HG03025 (cell line): ENCODE results near the gene RFPL1.
A peak's percentile ranks its signal among the peaks of the same experiment; 100 is the strongest.
"Not testable (repeated sequence)": the region's sequence is repeated elsewhere in the genome, so short reads cannot be mapped to it uniquely, and the experiment has no call there.

Source experiments
- ATAC-seq: cut with Tn5 transposase; IDR thresholded peaks from one replicate; pipeline ENCODE4 v1.9.1; 2021; ENCODE audit warnings: mild to moderate bottlenecking, moderate library complexity; ENCODE audit not compliant: unreplicated experiment, low FRiP score

The RFPL1 gene

GRCh38 chr22:29438283-29438682 lies at the start of gene RFPL1:
RFPL1 (plus strand) TSS chr22:29438583.
- ATAC-seq, result not testable (repeated sequence)

GRCh38 chr22:29388759-29389090 lies 49.7 kb upstream of the RFPL1 start:
- peak; percentile 4 for ATAC-seq

- ATAC-seq, result no peak
Observed at GRCh38 chr22:29390270-29390669, 48.1 kb upstream of the RFPL1 start.

GRCh38 chr22:29391546-29391945 lies 46.8 kb upstream of the RFPL1 start:
- no peak for ATAC-seq

- ATAC-seq, result no peak
Observed at GRCh38 chr22:29393019-29393608, 45.3 kb upstream of the RFPL1 start.

- no peak for ATAC-seq
Observed at GRCh38 chr22:29394931-29395581, 43.3 kb upstream of the RFPL1 start.

GRCh38 chr22:29396126-29396525 lies 42.3 kb upstream of the RFPL1 start:
- ATAC-seq, result no peak

GRCh38 chr22:29397791-29398190 lies 40.6 kb upstream of the RFPL1 start:
- ATAC-seq, result no peak

- ATAC-seq, result no peak
Observed at GRCh38 chr22:29400576-29400975, 37.8 kb upstream of the RFPL1 start.

GRCh38 chr22:29401538-29401937 lies 36.8 kb upstream of the RFPL1 start:
- ATAC-seq, result not testable (repeated sequence)

GRCh38 chr22:29408940-29409339 lies 29.4 kb upstream of the RFPL1 start:
- no peak for ATAC-seq

GRCh38 chr22:29411569-29412211 lies 26.7 kb upstream of the RFPL1 start:
- not testable (repeated sequence) for ATAC-seq

- not testable (repeated sequence) for ATAC-seq
Observed at GRCh38 chr22:29412772-29413171, 25.6 kb upstream of the RFPL1 start.

- ATAC-seq, result not testable (repeated sequence)
Observed at GRCh38 chr22:29414951-29415591, 23.3 kb upstream of the RFPL1 start.

GRCh38 chr22:29418704-29419103 lies 19.7 kb upstream of the RFPL1 start:
- ATAC-seq, result not testable (repeated sequence)

GRCh38 chr22:29426476-29426875 lies 11.9 kb upstream of the RFPL1 start:
- no peak for ATAC-seq

- ATAC-seq, result no peak
Observed at GRCh38 chr22:29427176-29427760, 11.1 kb upstream of the RFPL1 start.

- ATAC-seq, result no peak
Observed at GRCh38 chr22:29431986-29432385, 6.4 kb upstream of the RFPL1 start.

- no peak for ATAC-seq
Observed at GRCh38 chr22:29433856-29434255, 4.5 kb upstream of the RFPL1 start.

- ATAC-seq, result no peak
Observed at GRCh38 chr22:29434288-29434687, 4.1 kb upstream of the RFPL1 start.
